GM12891 (cell line): ENCODE data around the gene TDRD12.
"Not testable (repeated sequence)": the region's sequence is repeated elsewhere in the genome, so short reads cannot be mapped to it uniquely, and the experiment has no call there.

Experiments
- DNase-seq: peaks from one replicate; pipeline ENCODE4 v3.0.0; 2011; ENCODE audit warnings: low spot score; ENCODE audit not compliant: insufficient read length
- FAIRE-seq: peaks from 2 replicates; lab custom pipeline; 2011; peaks lifted over from hg19 to GRCh38; lab: Jason Lieb, UNC
- PAX5 ChIP-seq: IDR thresholded peaks from 2 replicates; pipeline ENCODE4 v1.6.1; 2011; ENCODE audit warnings: low read length, moderate library complexity, mild to moderate bottlenecking; ENCODE audit not compliant: insufficient read depth, severe bottlenecking
- POLR2A ChIP-seq: IDR thresholded peaks from 2 replicates; pipeline ENCODE4 v1.6.1; 2011; ENCODE audit warnings: low read depth, low read length, control low read depth
- POLR2AphosphoS5 ChIP-seq: IDR thresholded peaks from 2 replicates; pipeline ENCODE4 v1.6.1; 2011; ENCODE audit warnings: low read depth, low read length, control low read depth
- POU2F2 ChIP-seq: IDR thresholded peaks from 2 replicates; pipeline ENCODE4 v1.6.1; 2011; ENCODE audit warnings: low read depth, mild to moderate bottlenecking, control low read depth, low read length, moderate library complexity
- SPI1 ChIP-seq: IDR thresholded peaks from 2 replicates; pipeline ENCODE4 v1.6.1; 2011; ENCODE audit warnings: low read depth, low read length, control low read depth
- TAF1 ChIP-seq: IDR thresholded peaks from 2 replicates; pipeline ENCODE4 v1.6.1; 2011; ENCODE audit warnings: low read depth, low read length, control low read depth

TDRD12 gene

GRCh38 chr19:32744555-32745325, 25.2 kb downstream of the TDRD12 start:
- TF ChIP-seq POU2F2 (no peak), SPI1 (no peak)
- no peak for FAIRE-seq

GRCh38 chr19:32745594-32746251, 26.2 kb downstream of the TDRD12 start:
- not testable (repeated sequence) for DNase-seq, FAIRE-seq

More at GRCh38 chr19:32744555-32745325, 25.2 kb downstream of the TDRD12 start:
- no peak for DNase-seq

- FAIRE-seq, DNase-seq: not testable (repeated sequence)
Measured at GRCh38 chr19:32746631-32747196, 27.1 kb downstream of the TDRD12 start.

GRCh38 chr19:32748497-32748896, 28.9 kb downstream of the TDRD12 start:
- DNase-seq (peak; percentile 30), FAIRE-seq (peak; percentile 61)
- TF ChIP-seq POU2F2 = peak; percentile 36; the same call in 1 of the 2 replicates
- no peak for TF ChIP-seq PAX5
- TF ChIP-seq POLR2A = no peak
- TF ChIP-seq SPI1 = 0 out of 2 replicates have a peak, but pooled peaks have one; percentile 6

DNA sequence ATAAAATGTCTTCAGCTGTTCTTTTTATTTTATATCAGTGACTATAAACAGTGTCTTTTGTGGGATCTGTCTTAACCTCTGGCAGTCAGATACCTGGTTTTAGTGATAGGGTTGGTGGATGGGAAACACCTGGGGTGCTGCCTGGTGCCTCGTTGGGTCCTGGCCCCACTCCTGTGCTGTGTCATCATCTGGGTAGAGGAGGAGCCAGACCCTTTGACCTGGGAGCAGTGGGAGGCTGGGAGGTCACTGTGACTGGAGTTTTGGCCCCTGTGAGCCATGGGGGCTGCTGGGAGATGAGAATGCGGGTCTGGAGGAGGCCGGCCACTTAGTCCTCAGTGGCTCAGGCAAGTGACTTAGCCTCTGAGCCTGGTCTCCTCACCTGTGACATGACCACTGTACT, 29.4 kb downstream of the TDRD12 start:
- no peak for TF ChIP-seq POLR2A
- no peak for TF ChIP-seq PAX5
- TF ChIP-seq POU2F2 = no peak
- no peak for TF ChIP-seq SPI1
- TF ChIP-seq POLR2AphosphoS5 = no peak
- TF ChIP-seq TAF1 = no peak
- FAIRE-seq = no peak

GRCh38 chr19:32749361-32749760, 29.8 kb downstream of the TDRD12 start:
- TF ChIP-seq PAX5 = no peak
- TF ChIP-seq SPI1 = no peak
- no peak for TF ChIP-seq POU2F2
- no peak for TF ChIP-seq TAF1
- TF ChIP-seq POLR2A = no peak
- TF ChIP-seq POLR2AphosphoS5 = no peak
- DNase-seq (no peak), FAIRE-seq (no peak)

More for the DNA sequence above, 29.4 kb downstream of the TDRD12 start:
- DNase-seq = no peak

- FAIRE-seq (no peak), DNase-seq (no peak)
- TF ChIP-seq PAX5 (no peak), POLR2AphosphoS5 (no peak), POLR2A (no peak), SPI1 (no peak), POU2F2 (no peak), TAF1 (no peak)
Measured at GRCh38 chr19:32750441-32751055, 31.0 kb downstream of the TDRD12 start.

GRCh38 chr19:32751066-32751465, 31.5 kb downstream of the TDRD12 start:
- no peak for FAIRE-seq
- TF ChIP-seq POLR2AphosphoS5 = no peak
- no peak for TF ChIP-seq POU2F2
- no peak for TF ChIP-seq TAF1
- no peak for TF ChIP-seq PAX5
- no peak for TF ChIP-seq SPI1
- no peak for TF ChIP-seq POLR2A

GRCh38 chr19:32757189-32757588, 37.6 kb downstream of the TDRD12 start:
- FAIRE-seq (no peak), DNase-seq (no peak)
- TF ChIP-seq POLR2AphosphoS5 (no peak), SPI1 (no peak), POLR2A (no peak), TAF1 (no peak), POU2F2 (no peak), PAX5 (no peak)

More at GRCh38 chr19:32751066-32751465, 31.5 kb downstream of the TDRD12 start:
- DNase-seq = no peak

DNA sequence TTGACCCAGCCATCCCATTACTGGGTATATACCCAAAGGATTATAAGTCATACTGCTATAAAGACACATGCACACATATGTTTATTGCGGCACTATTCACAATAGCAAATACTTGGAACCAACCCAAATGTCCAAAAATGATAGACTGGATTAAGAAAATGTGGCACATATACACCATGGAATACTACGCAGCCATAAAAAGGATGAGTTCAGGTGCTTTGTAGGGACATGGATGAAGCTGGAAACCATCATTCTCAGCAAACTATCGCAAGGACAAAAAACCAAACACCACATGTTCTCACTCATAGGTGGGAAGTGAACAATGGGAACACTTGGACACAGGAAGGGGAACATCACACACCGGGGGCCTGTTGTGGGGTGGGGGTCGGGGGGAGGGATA, 45.8 kb downstream of the TDRD12 start:
- not testable (repeated sequence) for DNase-seq, FAIRE-seq
